Choroid plexus epithelial cell (primary cell): ENCODE measurements around the gene AGR2.

Source experiments
- DNase-seq: peaks from one replicate; pipeline ENCODE4 v3.0.0-alpha.2; 2010; ENCODE audit warnings: low read depth
- H3K4me3 ChIP-seq: 2 replicates; pipeline ENCODE4 v1.5.1; 2011; ENCODE audit warnings: low read depth, mild to moderate bottlenecking, control low read depth, low read length, moderate library complexity
- TF ChIP-seq, protein P1 (sequence below): conservative IDR thresholded peaks from 2 replicates; pipeline ENCODE4 v1.5.1; 2011; ENCODE audit warnings: low read depth, mild to moderate bottlenecking, control low read depth, inconsistent platforms, low read length, moderate library complexity

The AGR2 gene

DNA sequence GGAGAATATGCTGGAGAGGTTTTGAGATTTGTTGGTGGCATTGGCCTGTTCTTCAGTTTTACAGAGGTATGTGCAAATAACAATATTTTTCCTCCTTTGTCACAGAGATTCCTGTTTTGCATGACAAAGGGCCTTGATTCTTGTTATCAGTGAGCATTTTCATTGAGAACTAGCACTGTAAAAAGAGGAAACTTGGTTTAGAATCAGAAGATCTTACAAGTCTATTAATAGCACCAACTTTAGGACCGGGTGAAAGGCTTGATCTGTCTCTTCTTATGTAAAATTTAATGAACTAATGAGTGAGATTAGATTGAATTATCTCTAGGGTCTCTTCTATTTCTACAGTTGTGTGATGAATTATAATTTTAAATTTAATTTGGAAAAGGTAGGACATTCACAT, 25.7 kb downstream of the AGR2 start:
- H3K4me3 ChIP-seq = no peak overlapping the region
- no peak for DNase-seq
- TF ChIP-seq, protein P1, sequence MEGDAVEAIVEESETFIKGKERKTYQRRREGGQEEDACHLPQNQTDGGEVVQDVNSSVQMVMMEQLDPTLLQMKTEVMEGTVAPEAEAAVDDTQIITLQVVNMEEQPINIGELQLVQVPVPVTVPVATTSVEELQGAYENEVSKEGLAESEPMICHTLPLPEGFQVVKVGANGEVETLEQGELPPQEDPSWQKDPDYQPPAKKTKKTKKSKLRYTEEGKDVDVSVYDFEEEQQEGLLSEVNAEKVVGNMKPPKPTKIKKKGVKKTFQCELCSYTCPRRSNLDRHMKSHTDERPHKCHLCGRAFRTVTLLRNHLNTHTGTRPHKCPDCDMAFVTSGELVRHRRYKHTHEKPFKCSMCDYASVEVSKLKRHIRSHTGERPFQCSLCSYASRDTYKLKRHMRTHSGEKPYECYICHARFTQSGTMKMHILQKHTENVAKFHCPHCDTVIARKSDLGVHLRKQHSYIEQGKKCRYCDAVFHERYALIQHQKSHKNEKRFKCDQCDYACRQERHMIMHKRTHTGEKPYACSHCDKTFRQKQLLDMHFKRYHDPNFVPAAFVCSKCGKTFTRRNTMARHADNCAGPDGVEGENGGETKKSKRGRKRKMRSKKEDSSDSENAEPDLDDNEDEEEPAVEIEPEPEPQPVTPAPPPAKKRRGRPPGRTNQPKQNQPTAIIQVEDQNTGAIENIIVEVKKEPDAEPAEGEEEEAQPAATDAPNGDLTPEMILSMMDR = no peak

DNA sequence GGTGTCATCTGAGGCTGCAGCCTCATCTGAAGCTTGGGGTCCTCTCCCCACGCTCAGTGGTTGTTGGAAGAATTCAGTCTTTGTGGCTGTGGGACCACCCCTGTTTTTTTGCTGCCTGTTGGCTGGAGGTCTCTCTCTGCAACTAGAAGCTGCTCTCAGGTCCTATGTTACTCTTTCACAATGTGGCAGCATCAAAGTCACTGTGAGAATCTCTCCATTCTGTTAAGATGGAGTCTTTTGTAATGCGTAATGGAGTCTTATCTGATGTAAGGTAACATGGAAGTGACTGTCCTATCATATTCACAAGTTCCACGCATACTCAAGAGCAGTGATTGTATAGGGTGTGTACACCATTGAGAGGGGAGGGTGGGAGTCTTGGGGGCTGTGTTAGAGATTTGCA, 26.3 kb downstream of the AGR2 start:
- DNase-seq = no peak
- TF ChIP-seq, protein P1 = no peak
- no peak overlapping the region for H3K4me3 ChIP-seq

DNA sequence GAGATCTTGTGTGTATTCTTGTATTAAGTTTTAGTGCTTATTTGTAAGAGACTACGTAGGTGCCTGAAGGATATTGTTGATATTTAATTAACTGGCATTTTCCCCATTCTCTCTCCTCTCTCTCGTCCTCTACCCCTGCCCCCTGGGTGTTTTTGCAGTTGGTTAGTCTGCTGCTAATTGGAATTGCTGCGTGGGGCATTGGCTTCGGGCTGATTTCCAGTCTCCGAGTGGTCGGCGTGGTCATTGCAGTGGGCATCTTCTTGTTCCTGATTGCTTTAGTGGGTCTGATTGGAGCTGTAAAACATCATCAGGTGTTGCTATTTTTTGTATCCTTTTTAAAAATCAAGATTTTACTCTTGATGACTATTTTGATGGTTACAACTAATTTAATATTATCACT, 28.7 kb downstream of the AGR2 start:
- no peak for DNase-seq
- no peak overlapping the region for H3K4me3 ChIP-seq
- TF ChIP-seq, protein P1 = no peak

DNA sequence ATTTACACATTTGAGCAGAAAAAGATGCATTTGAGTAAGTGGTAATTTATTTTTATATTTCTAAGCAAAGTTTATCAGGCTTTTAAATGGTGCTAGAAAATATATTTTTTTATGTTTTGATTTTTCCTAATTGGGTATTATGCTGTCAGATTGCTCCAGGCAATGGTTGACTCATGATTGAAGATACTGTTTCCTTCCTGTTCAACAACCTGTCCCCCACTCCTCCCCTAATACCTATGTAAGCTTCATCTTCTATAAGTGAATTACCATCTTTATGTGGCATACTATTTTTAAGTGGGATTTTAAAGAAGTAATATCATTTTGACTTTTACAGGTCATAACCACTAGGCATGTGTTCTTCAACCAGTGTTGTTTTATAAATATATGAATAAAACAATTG, 29.8 kb downstream of the AGR2 start:
- no peak for DNase-seq
- TF ChIP-seq, protein P1 = no peak
- H3K4me3 ChIP-seq = no peak overlapping the region

DNA sequence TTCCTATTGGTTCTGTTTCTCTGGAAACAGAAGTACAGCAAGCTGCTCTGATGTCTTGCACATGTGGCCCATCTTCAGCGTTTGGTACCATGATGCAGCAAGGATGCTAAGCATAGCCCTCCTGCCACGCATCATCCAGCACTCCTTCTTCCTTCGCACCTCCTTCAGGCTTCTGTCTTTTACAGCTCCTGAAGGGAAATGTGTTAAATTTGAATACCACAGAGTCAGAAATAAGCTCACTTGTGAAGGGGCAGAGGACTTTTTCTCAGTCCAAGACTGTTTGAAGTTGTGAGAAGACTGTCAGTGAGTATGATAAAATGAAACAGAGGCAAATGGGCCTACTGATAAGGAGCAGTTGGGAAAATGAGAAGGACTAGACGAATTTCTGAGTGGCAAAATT, 30.5 kb downstream of the AGR2 start:
- no peak overlapping the region for H3K4me3 ChIP-seq
- TF ChIP-seq, protein P1 = no peak
- DNase-seq = no peak

DNA sequence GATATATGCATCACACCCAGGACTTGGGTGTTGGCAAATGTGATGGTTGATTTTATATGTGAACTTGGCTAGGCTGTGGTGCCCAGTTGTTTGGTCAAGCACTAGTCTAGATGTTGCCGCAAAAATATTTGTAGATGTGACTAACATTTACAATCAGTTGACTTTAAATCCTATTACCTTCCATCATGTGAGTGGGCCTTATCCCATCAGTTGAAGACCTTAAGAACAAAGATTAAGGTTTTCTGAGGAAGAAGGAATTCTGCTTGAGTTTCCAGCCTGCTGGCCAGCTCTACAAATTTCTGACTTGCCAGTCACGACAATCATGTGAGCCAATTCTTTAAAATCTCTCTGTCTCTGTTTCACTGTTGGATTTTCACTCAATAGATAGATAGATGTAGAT, 30.9 kb downstream of the AGR2 start:
- TF ChIP-seq, protein P1 = no peak
- H3K4me3 ChIP-seq = no peak overlapping the region
- no peak for DNase-seq

DNA sequence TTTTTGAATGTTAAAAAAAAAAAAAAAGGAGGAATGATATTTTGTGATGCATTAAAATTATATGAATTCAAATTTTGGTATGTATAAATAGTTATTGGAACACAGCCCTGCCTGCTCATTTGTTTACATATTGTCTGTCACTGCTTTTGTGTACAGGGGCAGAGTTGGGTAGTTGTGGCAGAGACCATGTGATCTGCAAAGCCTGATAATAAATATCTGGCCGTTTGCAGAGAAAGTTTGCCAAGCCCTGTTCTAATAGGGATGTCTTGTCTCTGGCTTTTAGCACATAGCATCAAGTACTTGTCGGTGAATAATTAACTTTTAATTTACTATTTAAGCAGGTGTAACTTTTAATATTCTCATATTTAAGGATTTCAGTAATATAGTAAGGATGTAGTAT, 31.5 kb downstream of the AGR2 start:
- no peak for DNase-seq
- H3K4me3 ChIP-seq = no peak overlapping the region
- TF ChIP-seq, protein P1 = no peak
